ENCODE data around the gene NIT1.

DNA sequence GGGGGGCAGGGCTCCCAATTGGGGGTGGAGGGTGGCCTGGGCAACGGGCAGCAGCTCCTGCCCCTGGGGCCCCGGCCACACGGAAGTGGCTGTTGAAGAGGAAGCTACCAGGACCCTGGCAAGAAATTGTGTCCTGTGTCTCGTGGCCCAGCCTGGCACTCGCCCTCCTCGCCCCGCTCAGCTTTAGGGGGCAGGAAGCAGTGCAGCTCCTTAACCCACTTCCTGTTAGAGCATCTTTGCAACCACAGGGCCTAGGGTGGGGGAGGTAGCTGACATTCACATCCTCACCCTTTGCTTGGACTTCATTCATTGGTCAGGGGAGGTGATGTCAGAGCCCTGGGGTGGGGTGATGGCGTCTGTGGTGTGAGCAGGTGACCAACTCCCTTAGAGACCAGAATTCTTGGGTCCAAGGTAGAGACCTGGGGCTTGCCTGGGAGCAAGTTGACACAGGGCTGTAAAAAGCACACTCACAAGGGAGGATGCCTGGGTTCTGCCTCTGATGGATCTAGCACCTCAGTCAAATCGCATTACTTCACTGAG is 48.1 kb upstream of the NIT1 start, which contains the start of gene ARHGAP30:
- TF ChIP-seq POLR2AphosphoS5 (IDR thresholded peaks at IDR 0.05; ENCODE audit: low read depth, low read length) (peak; percentile 89), POLR2A (IDR thresholded peaks at IDR 0.05; ENCODE audit: low read depth, low read length) (peak; percentile 90)
